NB4 (cell line): ENCODE results near the gene DSTN.

ENCODE experiments used
- DNase-seq: peaks from one replicate; pipeline ENCODE4 v3.0.0; 2010; ENCODE audit warnings: low read depth
- H3K4me3 ChIP-seq: one replicate; pipeline ENCODE4 v1.5.1; 2011; ENCODE audit warnings: mild to moderate bottlenecking, low read depth, low read length, moderate library complexity
- CTCF ChIP-seq: IDR thresholded peaks from one replicate; pipeline ENCODE4 v1.5.1; 2012; ENCODE audit warnings: low read depth, low read length
- MAX ChIP-seq: IDR thresholded peaks from 2 replicates; pipeline ENCODE4 v1.6.1; 2011; ENCODE audit warnings: low read depth, low read length
- MYC ChIP-seq: IDR thresholded peaks from 2 replicates; pipeline ENCODE4 v1.6.1; 2011; ENCODE audit warnings: low read depth, low read length
- POLR2A ChIP-seq: IDR thresholded peaks from 2 replicates; pipeline ENCODE4 v1.6.1; 2011; ENCODE audit warnings: mild to moderate bottlenecking; ENCODE audit not compliant: insufficient read length; ENCODE audit errors: extremely low read depth

Gene DSTN

GRCh38 chr20:17647391-17648314 is 77.8 kb downstream of the DSTN start:
- peak; percentile 35 for TF ChIP-seq POLR2A
- TF ChIP-seq MAX = 0 out of 2 replicates have a peak, but pooled peaks have one; percentile 5
- TF ChIP-seq MYC = 0 out of 2 replicates have a peak, but pooled peaks have one; percentile 27
- TF ChIP-seq CTCF = no peak
- DNase-seq = no peak
- peak overlapping the region; percentile 6 for H3K4me3 ChIP-seq

GRCh38 chr20:17648315-17648646 is 78.4 kb downstream of the DSTN start:
- no peak for TF ChIP-seq CTCF
- no peak for TF ChIP-seq MYC
- TF ChIP-seq POLR2A = no peak
- TF ChIP-seq MAX = no peak
- H3K4me3 ChIP-seq = no peak overlapping the region
- DNase-seq = peak; percentile 90

GRCh38 chr20:17648791-17649730 is 79.2 kb downstream of the DSTN start:
- TF ChIP-seq MYC = 0 out of 2 replicates have a peak, but pooled peaks have one; percentile 14
- no peak for TF ChIP-seq POLR2A
- peak; percentile 8; the same call in 1 of the 2 replicates for TF ChIP-seq MAX
- peak; percentile 58 for TF ChIP-seq CTCF
- DNase-seq = peak; percentile 72
- H3K4me3 ChIP-seq = no peak overlapping the region

GRCh38 chr20:17650301-17651128 is 80.6 kb downstream of the DSTN start:
- no peak overlapping the region for H3K4me3 ChIP-seq
- TF ChIP-seq MAX (no peak), MYC (no peak), CTCF (no peak), POLR2A (no peak)
- peak; percentile 64 for DNase-seq
